Measurements from ENCODE around the gene NAALADL2.

DNA sequence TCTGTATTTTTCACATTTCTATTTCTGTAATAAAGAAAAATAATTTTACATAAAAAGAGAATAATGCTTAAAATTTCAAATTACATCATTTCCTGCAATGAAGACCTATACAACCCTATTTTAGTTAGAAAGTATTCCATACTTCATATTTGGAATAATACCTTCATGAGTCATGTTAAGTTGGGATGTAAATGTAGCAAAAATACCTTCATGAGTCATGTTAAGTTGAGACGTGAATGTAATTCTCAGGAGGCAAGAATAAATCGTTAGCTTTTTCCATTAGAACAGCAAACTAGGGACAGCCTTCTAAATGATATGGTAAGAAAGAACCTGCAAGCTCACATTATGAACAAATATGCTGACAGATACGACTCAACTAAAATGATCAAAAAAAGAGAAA lies 91.9 kb downstream of the NAALADL2 start:
- no peak for TF ChIP-seq POLR2A (IDR thresholded peaks at IDR 0.05)
- TF ChIP-seq, protein P1, sequence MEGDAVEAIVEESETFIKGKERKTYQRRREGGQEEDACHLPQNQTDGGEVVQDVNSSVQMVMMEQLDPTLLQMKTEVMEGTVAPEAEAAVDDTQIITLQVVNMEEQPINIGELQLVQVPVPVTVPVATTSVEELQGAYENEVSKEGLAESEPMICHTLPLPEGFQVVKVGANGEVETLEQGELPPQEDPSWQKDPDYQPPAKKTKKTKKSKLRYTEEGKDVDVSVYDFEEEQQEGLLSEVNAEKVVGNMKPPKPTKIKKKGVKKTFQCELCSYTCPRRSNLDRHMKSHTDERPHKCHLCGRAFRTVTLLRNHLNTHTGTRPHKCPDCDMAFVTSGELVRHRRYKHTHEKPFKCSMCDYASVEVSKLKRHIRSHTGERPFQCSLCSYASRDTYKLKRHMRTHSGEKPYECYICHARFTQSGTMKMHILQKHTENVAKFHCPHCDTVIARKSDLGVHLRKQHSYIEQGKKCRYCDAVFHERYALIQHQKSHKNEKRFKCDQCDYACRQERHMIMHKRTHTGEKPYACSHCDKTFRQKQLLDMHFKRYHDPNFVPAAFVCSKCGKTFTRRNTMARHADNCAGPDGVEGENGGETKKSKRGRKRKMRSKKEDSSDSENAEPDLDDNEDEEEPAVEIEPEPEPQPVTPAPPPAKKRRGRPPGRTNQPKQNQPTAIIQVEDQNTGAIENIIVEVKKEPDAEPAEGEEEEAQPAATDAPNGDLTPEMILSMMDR (IDR thresholded peaks at IDR 0.05): no peak
- TF ChIP-seq EP300 (IDR thresholded peaks at IDR 0.05): no peak
- TF ChIP-seq POLR2AphosphoS5 (IDR thresholded peaks at IDR 0.05): no peak

Data from upper lobe of left lung (tissue), 4 donors.